Diencephalon (tissue), 1 donor: ENCODE results near the gene MTX2. TPM values are rescaled to one million over a fixed set of nuclear protein-coding genes. Genes with fewer than 3 reads are reported as not detected.

Experiments used
- total RNA-seq: library from RNA; depleted of rRNA; stranded (reverse); fragments of >200 nt; gene quantifications from one replicate; pipeline ENCODE4 v1.2.3, GENCODE V29; 2014

MTX2 gene
- 55.6 TPM for total RNA-seq

DNA sequence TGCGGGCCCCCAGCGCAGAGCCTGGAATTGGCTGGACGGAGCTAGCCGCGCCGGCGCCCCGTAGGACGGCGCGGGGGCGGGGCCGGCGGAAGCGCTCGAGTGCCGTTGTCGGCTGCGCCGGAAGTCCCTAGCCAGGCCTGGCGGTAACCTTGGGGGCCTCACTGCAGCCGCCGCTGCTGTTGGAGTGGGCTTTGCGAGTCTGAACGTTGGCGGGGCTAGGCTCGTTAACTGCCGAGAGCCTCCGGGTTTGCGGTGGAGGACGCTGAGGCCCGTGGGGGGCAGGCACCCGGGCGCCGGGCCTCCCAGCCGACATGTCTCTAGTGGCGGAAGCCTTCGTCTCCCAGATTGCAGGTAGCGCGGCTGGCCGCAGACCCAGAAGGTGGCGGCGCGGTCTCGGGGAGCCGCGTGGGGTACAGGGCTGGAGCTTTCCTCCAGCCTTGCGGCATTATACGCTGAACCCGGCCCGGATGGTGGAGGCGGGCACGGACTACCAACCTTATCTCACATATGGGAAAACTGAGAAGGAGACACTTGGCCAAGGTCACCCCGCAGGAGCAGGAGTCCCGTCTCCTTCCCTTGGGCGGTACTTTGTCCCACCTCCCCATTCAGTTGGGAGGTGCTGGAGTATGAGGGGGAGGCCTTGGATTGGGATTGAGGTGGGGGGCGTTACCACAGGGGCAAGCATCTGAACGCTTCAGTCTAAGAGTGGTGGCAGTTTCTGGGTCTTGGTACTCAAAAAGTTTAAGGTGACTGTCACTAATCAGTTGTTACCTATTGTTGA, at the start of gene MTX2:
MTX2 (plus strand) TSS at position 124 of the 781 bp plus-strand sequence; CDS start at position 312, 188 bp downstream.

Other genes starting within 250 kb of the MTX2 start
- not detected for gene EVX2, start 185.5 kb upstream of the MTX2 start, total RNA-seq
- gene HOXD13, start 176.7 kb upstream of the MTX2 start, total RNA-seq, result not detected
- gene HOXD12, start 169.6 kb upstream of the MTX2 start, total RNA-seq, result not detected
- not detected for gene HOXD11, start 162.2 kb upstream of the MTX2 start, total RNA-seq
- gene HOXD10, start 152.7 kb upstream of the MTX2 start, total RNA-seq, result not detected
- not detected for gene HOXD9, start 146.7 kb upstream of the MTX2 start, total RNA-seq
- gene HOXD8, start 139.7 kb upstream of the MTX2 start, total RNA-seq, result not detected
- not detected for gene HOXD4, start 117.9 kb upstream of the MTX2 start, total RNA-seq
- not detected for gene HOXD3, start 112.1 kb upstream of the MTX2 start, total RNA-seq
- gene HOXD1, start 80.8 kb upstream of the MTX2 start, total RNA-seq, result not detected